GM11168 (cell line): ENCODE results near the gene SMAD7.

Source experiments
- in situ Hi-C: fragments of 300-500 bp; cut with MboI; formaldehyde crosslinking; loops from one replicate; pipeline ENCODE4 v1.12.0; 2022; ENCODE audit warnings: low sequenced_read_pairs; ENCODE audit not compliant: unreplicated experiment

SMAD7 gene

DNA sequence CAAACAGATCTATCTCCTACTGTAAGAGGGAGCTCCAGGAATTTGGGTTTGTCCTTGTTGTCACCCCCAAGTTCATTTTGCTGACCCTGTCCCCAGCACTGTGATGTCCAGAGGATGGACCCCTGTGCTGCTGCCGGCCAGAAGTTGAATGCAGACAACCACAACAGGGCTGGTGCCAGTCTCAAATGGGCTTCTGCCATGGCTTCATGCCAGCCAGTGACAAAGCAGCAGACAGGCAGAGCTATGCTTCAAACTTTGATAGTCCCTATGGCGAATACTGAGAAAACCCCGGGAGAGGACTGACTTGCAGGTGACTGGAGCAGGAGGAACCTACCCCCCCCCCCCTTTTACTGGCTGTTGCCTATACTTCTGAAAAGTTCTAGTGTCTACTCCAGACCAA, 3.2 kb downstream of the SMAD7 start:
- in situ Hi-C loops: no loop called here

DNA sequence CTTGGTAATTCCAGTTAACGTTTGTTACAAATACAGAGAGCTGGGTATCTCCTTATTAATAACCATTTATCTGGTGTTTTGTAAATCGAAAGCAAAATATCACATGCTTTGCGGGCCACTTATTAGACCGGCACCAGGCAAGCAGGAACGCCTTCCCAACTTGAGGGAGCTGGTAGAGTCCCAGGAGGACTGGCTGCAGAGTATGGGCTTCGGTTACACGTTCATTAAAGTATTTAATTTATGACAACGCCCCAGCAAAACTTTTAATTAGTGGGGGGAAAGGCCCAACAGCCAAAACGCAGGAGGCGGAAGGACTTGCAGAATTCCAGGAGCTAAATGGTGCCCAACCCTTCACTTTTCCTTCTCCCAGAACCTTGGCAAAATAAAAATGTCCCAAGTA, 3.7 kb downstream of the SMAD7 start:
- in situ Hi-C loops: no loop called here

DNA sequence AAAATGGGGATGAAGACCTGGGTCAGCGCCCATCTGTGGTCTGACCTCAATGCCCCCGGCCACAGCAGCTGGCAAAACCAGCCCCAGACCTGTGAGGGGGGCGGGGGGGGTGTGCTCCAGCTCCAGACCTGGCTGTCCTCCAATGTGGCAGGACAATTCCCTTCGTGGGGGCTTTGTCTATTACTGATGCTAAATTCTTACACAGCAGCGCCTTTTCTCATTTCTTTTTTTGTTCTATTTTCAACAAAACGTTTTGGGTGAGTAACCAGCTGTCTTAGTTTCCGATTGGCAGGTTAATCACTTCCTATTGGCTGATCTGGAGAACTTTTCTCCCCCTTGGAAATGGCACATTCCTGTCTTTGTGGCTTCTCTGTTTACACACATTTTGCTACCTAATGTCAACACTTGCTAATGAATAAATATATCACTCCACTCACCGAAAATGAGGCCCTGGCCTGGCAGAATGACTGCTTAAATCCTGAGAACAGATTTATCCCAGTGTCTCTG, 4.4 kb downstream of the SMAD7 start:
- in situ Hi-C loops: no loop called here

DNA sequence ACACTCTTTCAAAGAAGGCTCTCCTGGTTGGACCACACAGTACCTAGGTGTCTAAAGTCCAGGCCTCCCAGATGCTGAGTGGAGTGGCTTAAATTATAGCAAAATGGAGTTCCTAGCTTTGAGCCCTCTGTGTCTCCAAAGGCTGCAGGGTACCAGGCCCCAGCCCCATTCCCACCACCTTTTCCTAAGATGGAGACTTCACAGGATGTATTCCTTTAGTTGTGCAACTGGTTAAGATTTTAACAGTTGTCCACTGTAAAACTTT, 4.9 kb downstream of the SMAD7 start:
- in situ Hi-C loops: no loop called here

DNA sequence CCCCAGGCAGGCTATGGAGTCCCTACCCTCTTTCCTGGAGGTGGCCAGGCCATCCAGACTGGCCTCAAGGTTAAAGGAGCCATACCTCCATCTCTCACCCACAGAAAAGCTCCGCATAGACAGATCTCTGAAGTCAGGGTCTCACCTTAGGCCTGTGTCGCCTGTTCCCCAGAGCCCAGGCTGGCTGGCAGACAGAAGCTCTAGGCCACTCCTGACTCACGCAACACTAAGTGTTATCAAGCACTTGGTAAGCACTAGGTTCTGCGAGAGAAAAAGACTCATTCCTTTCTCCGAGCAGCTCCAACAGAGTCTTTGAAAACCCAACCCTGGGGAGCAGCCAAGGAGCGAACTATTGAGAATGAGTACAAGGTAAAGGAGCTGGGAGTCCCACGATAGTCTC, 6.1 kb downstream of the SMAD7 start:
- in situ Hi-C loops: no loop called here

DNA sequence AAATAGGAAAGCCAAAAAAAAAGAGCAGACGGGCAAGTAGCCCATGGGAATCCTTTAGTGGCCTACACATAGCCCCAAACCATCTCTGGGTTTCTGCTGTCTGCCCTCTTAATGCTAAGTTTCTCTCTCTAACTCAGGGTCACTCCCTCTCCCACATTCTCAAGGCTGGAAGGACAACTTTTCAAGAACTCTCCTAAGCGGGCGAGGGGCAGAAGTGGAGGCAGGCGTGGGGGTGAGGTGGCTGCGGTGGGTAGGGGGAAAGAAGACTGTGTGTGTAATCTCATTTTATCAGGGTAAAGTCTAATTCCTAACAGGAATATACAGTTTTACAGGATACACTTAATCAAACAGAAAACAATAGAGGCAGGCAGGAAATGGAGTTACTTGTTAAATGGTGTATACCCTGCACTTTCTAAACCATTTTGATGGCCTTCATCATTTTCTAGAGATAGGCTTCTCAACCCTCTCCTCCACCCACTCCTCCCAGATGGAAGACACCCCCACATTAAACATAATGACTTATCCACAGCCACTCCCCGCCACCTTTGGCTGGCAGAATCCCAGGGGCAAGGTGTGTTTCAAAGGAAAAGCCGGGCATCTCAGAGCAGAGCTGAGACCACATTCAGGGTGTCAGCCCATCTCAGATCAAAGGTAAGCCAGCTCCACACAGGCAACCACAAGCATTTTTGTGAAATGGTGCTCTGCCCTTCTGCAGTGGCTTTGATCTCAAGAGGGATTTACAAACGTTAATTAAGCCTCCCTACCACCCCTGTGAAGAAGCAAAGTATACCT, 6.8 kb downstream of the SMAD7 start:
- in situ Hi-C loops: no loop called here

DNA sequence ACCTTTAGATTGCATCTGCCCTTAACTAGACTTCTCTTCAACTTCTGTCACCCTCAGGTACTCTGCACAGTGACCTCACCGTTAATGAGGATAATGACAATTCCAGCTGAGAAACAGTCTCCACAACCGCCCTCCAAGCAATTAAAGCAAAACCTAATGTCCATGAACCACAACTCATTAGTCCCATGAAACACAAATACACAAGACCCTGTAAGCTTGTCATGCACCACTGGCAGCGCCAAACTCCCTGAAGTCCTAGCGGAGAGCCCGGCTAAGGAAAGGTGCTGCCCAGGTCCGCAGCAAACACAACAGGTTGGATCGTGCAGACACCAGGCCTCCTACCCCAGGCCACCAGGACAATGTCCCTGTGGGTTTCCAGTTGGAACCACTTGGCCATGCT, 7.4 kb downstream of the SMAD7 start:
- in situ Hi-C loops: no loop called here

DNA sequence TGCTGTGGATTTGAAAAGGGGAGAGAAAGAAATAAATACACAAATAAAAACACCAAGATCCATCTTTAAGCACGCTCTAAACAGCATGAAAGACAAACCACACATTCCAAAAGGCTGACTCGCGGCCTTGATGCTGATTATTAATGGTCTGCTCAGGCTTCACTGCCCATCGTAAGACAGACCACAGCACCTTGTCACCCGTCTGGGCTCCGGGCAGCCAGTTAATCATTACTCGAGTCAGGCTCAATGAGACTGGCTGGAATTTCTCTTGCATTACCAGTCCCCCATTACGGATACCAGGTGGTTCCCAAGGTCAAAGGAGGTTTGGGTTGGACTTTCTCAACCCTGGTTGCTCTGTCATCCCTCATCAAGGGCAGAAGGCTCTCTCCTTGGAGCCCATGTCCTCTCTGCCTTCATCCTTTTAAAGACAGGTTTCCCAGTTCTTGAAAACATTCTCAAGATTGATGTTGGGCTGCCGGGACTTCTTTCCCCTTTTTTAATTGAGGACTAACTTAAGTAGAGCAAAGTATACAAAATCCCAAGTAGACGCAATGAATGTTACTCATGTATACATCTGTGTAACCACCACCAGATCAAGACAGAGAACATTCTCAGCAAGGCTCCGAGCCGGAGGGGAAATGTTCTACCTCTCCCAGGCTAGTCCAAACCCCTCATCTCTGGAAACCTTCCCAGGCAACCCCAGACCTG, 8.1 kb downstream of the SMAD7 start:
- in situ Hi-C loops: no loop called here

DNA sequence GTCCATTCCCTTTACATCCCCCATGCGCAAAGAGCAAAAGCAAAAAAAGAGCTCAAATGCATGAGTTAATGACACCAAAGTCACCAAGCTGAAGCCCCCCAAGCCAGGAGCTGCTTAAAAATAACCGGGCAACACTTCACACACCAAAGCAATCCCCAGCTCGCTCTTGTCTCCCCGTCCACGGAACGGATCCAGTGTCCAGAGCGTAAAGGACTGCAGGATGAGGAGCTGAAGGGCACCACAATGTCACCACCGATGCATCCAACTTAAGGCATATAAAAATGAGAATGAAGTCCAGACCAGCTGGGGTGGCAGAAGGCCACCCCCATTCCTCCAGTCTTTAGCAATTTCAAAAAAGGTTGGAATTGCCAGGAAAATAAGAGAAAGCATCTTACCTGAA, 8.7 kb downstream of the SMAD7 start:
- in situ Hi-C loops: no loop called here

DNA sequence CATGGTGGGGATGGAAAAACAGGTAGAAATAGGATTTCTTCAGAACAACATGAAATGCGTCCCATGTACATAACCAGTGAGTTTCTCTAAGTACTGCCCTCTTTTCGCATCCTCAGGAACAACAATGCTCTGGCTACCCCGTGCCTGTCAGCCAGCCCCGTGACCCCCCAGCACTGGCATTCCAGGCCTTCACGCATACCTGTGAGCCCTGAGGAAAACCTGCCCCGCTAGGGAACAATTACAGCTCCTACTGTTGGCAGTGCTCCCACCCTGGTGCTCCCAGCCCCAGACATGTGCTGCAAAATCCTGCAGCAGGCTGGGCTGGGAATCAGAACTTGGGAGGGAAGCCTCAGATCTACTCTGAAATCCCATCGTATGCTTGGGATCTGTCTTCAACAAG, 9.1 kb downstream of the SMAD7 start:
- in situ Hi-C loops: no loop called here

DNA sequence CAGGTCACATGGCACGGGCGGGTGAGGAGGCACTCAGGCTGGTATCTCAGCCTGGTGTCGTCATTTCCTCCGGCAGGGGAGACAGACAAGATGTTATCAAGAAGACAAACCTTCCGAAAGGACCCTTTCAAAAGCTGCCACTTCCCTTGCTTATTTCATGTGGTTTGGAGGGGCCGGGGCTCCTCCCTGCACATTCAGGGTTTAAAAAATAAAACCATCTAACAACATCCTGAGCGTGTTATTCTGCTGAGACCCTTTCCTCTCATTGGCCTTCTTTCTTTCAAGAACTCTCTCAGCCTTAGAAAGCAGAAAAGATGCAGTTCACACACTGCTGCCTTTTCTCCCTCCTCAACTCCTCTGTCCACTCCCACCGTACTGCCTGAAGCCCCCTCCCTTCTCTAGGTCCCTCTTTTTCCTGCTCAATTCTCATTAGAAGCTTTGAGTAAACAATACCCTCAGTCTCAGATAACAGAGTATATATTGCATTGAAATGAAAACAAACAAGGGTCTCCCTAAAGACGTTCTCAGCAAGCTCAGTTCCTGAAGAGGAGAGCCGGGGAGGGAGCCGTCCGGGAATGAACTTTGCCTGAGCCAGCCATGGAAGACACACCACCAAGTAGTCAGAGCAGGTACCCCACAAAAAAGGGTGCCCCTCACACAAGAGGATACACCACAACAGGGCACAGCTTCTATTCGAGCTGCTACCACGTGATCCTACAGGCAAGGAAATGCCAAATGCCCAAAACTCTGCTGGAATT, 9.7 kb downstream of the SMAD7 start:
- in situ Hi-C loops: no loop called here

DNA sequence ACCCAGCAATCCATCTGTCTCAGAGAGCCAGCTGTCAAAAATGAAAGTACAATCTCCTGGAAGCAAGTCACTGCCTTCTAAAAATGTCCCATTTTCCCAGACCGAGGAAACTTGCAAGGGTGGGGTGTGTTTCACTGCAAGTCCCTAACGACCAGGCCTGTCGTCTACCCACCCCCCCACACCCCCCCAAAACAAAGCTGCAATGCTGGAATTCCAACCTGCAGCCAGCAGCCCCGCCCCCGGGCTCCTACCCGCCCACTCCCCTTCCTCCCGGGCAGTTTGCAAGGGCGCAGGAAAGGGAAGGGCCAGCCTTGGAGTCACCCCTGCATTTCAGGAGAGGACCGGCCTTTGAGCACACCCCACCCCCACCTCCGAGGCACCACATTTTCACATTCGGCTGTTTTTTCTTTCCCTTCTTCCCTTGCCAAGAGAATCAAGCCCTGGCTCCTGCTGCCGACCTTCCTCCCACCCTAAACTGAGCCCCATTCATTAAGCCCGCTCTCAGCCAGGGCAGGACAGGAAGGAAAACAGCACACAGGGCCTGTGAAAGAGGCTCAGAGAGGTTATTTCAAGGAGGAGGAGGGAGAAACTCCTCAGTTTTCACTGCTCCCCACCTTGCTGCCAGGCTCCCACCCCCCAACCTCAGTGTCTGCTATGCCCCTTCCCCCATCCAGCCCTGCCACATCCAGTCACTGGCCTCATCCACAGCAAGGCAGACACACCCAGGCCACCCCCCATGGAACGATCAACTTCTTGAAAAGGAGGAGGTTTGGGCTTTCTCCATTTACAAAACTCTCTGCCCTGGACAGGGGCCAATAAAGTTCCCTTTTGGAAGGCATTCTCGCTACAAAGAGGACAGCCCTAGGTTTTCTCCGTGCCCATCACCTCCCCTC, 11.3 kb downstream of the SMAD7 start:
- in situ Hi-C loops: no loop called here

DNA sequence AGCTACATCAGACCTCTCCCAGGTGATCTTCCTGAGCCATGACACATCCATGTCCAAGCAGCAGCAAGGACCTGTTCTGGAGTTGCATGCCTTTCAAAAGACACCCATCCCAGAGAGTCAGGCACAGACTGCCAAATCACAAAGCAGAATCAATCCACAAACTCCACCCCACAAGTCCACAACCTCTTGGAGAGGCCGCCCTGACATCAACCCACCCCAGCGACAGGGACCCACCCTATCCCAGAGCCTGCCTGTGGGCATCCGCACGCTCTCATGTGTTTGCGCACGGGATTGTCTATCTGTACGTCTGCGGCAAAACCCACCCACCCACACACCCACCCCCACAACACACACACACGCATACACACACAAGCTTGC, 11.9 kb downstream of the SMAD7 start:
- in situ Hi-C loops: no loop called here

DNA sequence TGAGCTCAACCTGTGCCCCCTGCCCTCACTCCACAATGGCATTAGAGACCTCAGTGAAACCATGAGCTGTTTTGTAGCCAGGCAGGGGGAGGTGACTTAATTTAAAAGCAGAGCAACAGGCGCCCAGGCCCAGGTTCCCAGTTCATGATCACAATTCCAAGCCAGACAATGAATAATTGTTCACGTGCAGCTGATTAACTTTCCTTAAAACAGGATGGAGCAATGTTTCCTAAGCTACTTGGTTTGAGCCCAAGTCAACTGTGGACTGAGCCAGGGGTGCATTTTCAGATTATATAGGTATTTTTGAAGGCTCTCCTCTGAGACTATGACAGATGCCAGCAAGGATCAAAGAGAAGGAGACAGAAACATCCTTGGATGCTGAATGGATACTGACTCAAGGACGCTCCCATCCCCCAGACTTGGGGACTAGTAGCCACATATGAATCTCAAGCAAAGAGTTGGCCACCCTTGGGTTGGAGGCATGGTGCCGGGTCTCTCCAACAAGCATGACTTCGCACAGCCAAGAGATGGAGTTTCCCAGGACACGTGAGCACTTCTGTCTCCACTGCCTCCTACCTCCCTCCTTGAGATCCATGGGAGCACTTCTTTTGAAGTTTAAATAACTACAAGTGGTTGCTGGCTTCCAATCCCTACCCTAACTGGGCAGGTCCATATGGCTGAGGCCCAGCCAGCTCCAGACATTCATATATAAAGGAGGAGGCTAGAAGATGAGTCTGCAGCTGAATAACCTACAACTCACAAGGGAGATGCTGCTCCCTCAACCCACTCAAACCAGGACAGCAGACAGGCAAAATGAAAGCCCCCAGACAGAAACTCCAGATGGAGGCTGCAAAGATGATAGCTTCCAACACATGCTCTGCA, 12.7 kb downstream of the SMAD7 start:
- in situ Hi-C loops: no loop called here

DNA sequence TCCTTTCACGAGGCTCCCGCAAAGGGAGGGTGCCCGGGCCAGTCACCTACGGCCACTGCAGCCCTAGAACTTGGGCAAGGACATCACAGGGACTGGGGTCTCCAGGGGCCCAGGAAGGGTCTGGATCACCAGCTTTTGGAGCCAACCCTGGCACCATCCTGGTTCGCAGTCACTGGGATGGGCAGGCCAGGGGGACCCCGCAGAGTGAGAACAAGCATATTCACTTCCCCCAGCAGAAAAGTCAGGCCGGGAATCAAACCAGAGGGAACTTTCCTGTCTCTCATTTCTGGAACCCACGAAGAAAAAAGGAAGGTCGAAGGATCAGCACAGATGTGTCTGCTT, 15.4 kb downstream of the SMAD7 start:
- in situ Hi-C loops: no loop called here

DNA sequence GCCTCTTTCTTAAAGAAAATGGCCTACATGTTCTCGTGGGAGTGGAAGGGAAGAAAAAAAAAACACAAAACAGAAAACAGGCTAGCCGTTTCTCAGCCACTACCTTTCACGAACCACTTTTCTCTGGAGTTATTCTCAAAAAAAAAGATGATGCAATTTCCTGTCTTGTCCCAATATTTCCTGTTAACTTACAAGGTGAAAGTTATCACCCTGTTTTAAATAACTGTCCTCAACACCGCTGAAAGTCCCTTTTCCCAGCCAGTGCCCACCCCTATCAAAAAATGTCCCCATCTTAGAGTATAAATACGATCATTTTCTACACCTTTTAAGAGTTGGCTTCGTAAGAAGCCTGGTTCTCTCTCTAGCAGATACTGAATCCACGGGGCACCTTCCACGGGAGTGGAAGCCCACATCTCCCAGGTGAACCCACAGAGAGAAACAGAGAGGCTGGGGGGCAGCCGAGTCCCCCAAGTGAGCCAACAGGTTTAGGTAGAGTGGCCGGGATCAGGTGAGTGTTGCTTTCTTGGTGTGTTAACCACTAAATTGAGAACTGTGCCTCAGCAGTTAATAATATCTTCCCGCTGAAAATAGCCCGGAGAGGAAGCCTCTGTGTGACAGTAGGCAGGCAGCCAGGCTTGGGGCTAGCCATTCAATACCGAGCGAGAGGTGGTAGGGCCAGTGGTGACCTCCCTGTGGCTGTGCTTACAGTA, 15.9 kb downstream of the SMAD7 start:
- in situ Hi-C loops: no loop called here

DNA sequence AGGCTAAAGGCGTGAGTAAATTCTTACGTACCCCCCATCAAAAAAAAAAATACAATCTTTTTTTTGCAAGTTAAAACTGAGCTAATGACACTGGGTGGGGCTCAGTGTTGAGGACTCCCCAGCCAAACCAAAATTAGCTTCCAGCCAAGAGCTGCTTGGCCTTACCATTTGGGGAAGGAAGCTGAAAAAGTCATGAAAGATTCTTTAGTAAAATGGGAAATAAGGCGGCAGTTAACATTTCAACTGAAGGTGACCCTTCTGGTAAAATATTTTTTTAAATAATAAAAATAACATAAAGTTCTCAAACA, 16.4 kb downstream of the SMAD7 start:
- in situ Hi-C loops: no loop called here

DNA sequence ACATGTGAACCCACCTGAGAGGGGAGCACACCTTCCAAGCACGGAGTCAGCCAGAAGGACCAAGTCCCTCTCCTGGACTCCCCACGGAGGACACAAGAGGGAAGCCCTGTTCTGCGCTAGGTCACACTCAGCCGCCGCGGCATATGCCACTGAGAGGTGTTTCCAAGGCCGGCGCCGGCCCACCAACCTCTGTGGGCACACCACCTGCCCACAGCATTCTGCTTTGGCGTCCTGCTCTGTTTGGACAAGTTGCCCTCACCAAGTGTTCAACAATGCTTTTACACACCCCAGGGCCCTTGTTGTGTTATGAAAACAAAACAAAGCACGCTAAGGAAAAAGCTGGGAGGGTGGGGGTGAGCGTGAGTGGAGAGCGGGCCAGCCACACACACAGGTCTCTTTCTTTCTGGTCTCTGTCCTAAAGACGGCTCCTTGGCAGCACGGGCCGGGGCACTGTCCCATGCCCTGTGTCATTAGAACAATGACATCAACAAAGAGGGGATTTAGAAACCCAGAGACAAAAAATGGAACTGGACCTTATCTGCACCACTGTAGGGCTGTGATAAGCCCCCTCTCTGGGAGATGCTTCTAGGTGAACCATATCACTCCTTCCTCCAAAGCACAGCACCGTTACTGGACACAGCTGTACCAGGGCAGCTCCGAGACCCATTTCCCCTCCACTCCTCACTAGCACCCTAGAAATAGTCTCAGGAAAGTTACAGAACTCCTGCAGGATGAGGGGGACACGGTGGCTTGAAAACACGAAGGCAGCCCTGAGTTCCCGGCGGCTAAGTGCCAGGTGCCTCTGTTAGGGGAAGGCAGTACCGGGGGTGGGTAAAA, 17.0 kb downstream of the SMAD7 start:
- in situ Hi-C loops: no loop called here
